GM12878 (cell line): ENCODE data around the gene PCED1B. TPM values are rescaled to one million over a fixed set of nuclear protein-coding genes. Genes with fewer than 3 reads are reported as not detected.

Experiments used
- ATAC-seq: fragments of 200-7000 bp; cut with Tn5 transposase; 3 replicates; pipeline ENCODE4 v1.9.1; 2020; ENCODE audit warnings: mild to moderate bottlenecking, moderate library complexity
- BruUV-seq: library from RNA; stranded (reverse); fragments of 400-500 nt; replicated peaks from 2 replicates; lab custom pipeline; 2021; lab: Mats Ljungman, UMichigan
- CTCF ChIA-PET: fragments of 300-600 bp; sonication (Branson Sonifier 250); formaldehyde crosslinking; extraction: SDS; loops from one replicate; lab custom pipeline; 2021; ENCODE audit warnings: inconsistent platforms; lab: Yijun Ruan, JAX
- POLR2A ChIA-PET: fragments of 350-600 bp; formaldehyde crosslinking; extraction: SDS; loops from one replicate; lab custom pipeline; 2021; ENCODE audit warnings: inconsistent platforms; lab: Charles Lee
- RAD21 ChIA-PET: fragments of 300-600 bp; sonication (Branson Sonifier 250); formaldehyde crosslinking; loops from one replicate; lab custom pipeline; 2023; ENCODE audit warnings: antibody characterized with exemption; ENCODE audit not compliant: unreplicated experiment; lab: Charles Lee
- SMC1A ChIA-PET: fragments of 300-600 bp; sonication (Branson Sonifier 250); formaldehyde crosslinking; loops from one replicate; lab custom pipeline; 2023; ENCODE audit not compliant: unreplicated experiment, uncharacterized antibody; lab: Charles Lee
- DNase-seq: peaks from one replicate; pipeline ENCODE4 v3.0.0-alpha.2; 2011; ENCODE audit warnings: low read depth, low spot score
- FAIRE-seq: peaks from 3 replicates; lab custom pipeline; 2011; peaks lifted over from hg19 to GRCh38; lab: Jason Lieb, UNC
- H2AFZ ChIP-seq: 2 replicates; pipeline ENCODE4 v1.6.0; 2011; ENCODE audit warnings: low read depth, low read length, control low read depth; ENCODE audit not compliant: control insufficient read depth
- H3K27ac ChIP-seq: 2 replicates; pipeline ENCODE4 v1.5.1; 2011; ENCODE audit warnings: control low read depth; ENCODE audit not compliant: control insufficient read depth, insufficient read depth
- H3K27me3 ChIP-seq, 2 experiments: replicated peaks in 1 of 2; 2 replicates each; pipeline versions ENCODE4 v1.6.0 to v1.6.1; 2011; ENCODE audit warnings: low read length in 1 of 2; ENCODE audit not compliant: control insufficient read depth in 2 of 2, insufficient read depth in 2 of 2
- H3K36me3 ChIP-seq, 2 experiments: 2 replicates each; pipeline ENCODE4 v1.5.1; 2011; ENCODE audit warnings: low read length in 1 of 2; ENCODE audit not compliant: control insufficient read depth in 2 of 2, insufficient read depth in 2 of 2
- H3K4me1 ChIP-seq: 2 replicates; pipeline ENCODE4 v1.6.1; 2011; ENCODE audit warnings: mild to moderate bottlenecking, low read length, moderate library complexity, mixed read lengths; ENCODE audit not compliant: control insufficient read depth, insufficient read depth
- H3K4me2 ChIP-seq: 2 replicates; pipeline ENCODE4 v1.6.0; 2011; ENCODE audit warnings: control low read depth; ENCODE audit not compliant: control insufficient read depth, insufficient read depth
- H3K4me3 ChIP-seq: fragments of 200-600 bp; sonication (generic); 2 replicates; pipeline ENCODE4 v1.5.1; 2016
- H3K79me2 ChIP-seq: 2 replicates; pipeline ENCODE4 v1.6.0; 2011; ENCODE audit warnings: low read length; ENCODE audit not compliant: control insufficient read depth, insufficient read depth
- H3K9ac ChIP-seq: 2 replicates; pipeline ENCODE4 v1.8.0; 2011; ENCODE audit warnings: low read length, control low read depth, mixed read lengths; ENCODE audit not compliant: control insufficient read depth, insufficient read depth
- H3K9me3 ChIP-seq: replicated peaks from 3 replicates; pipeline ENCODE4 v1.5.1; 2011; ENCODE audit warnings: mild to moderate bottlenecking, low read length; ENCODE audit not compliant: control insufficient read depth, insufficient read depth
- H4K20me1 ChIP-seq: 2 replicates; pipeline ENCODE4 v1.6.0; 2011; ENCODE audit not compliant: control insufficient read depth, insufficient read depth
- ATF2 ChIP-seq: IDR thresholded peaks from 2 replicates; pipeline ENCODE4 v1.6.1; 2012; ENCODE audit warnings: low read length, inconsistent platforms
- EGR1 ChIP-seq, 2 experiments: IDR thresholded peaks; 1 replicate in 1 of 2; 2 replicates in 1 of 2; pipeline ENCODE4 v1.6.1; 2011 to 2012; ENCODE audit warnings: low read depth in 2 of 2, low read length in 2 of 2, borderline replicate concordance in 1 of 2, mild to moderate bottlenecking in 1 of 2, moderate library complexity in 1 of 2
- FOS ChIP-seq: IDR thresholded peaks from 3 replicates; pipeline ENCODE4 v1.6.1; 2011; ENCODE audit warnings: borderline replicate concordance; ENCODE audit not compliant: insufficient read length; ENCODE audit errors: extremely low read depth
- IRF3 ChIP-seq: fragments of 450-650 bp; IDR thresholded peaks from 2 replicates; pipeline ENCODE4 v1.6.1; 2014; ENCODE audit warnings: mild to moderate bottlenecking
- IRF5 ChIP-seq: fragments of 450-650 bp; IDR thresholded peaks from 2 replicates; pipeline ENCODE4 v1.6.1; 2017; ENCODE audit warnings: borderline replicate concordance
- RAD51 ChIP-seq: fragments of 450-650 bp; IDR thresholded peaks from 2 replicates; pipeline ENCODE4 v1.6.1; 2016; ENCODE audit warnings: moderate library complexity, mild to moderate bottlenecking, inconsistent platforms
- RELA ChIP-seq: fragments of 450-650 bp; IDR thresholded peaks from 2 replicates; pipeline ENCODE4 v1.8.0; 2014; ENCODE audit warnings: borderline replicate concordance; ENCODE audit not compliant: partially characterized antibody
- TAF1 ChIP-seq: IDR thresholded peaks from 2 replicates; pipeline ENCODE4 v1.6.1; 2011; ENCODE audit warnings: mild to moderate bottlenecking, low read depth, low read length, borderline replicate concordance
- YBX1 ChIP-seq: fragments of 450-650 bp; IDR thresholded peaks from 2 replicates; pipeline ENCODE4 v1.6.1; 2016; ENCODE audit warnings: antibody characterized with exemption
- ZBTB4 ChIP-seq: fragments of 450-650 bp; formaldehyde crosslinking; IDR thresholded peaks from 2 replicates; pipeline ENCODE4 v1.4.0; 2022; ENCODE audit warnings: mild to moderate bottlenecking, moderate library complexity
- ZNF592 ChIP-seq: fragments of 450-650 bp; IDR thresholded peaks from 2 replicates; pipeline ENCODE4 v1.6.1; 2017; ENCODE audit warnings: mild to moderate bottlenecking, moderate library complexity
- WGBS: methylation state at CpG from one replicate; pipeline ENCODE4 v1.1.6; 2016; ENCODE audit warnings: low lambda C conversion rate; ENCODE audit not compliant: insufficient replicate concordance, insufficient coverage; ENCODE audit errors: missing lambda C conversion rate; 5-methylcytosine and 5-hydroxymethylcytosine counted together
- in situ Hi-C: fragments of 300-500 bp; cut with MboI; formaldehyde crosslinking; loops from 9 replicates; pipeline ENCODE4 v1.14.3; 2018; ENCODE audit warnings: mixed read lengths
- intact Hi-C: fragments of 100-400 bp; cut with micrococcal nuclease; formaldehyde crosslinking; loops from one replicate; pipeline ENCODE4 v1.14.2; 2022; ENCODE audit not compliant: unreplicated experiment
- polyA plus RNA-seq, 11 experiments: library from polyadenylated mRNA; depleted of rRNA in 4 of 11; unstranded in 6 of 11; stranded (reverse) in 5 of 11; fragments of >200 nt; fragmentation: Nextera tagmentation in 4 of 11; fragmentation: Illumina TruSeq in 1 of 11; extraction: Ambion mirVana in 4 of 11; extraction: Trizol in 1 of 11; gene quantifications; 1 replicate in 1 of 11; 2 replicates in 10 of 11; pipeline versions ENCODE4 v1.2.1 to v1.2.3, GENCODE V29; 2011 to 2016; ENCODE audit warnings: inconsistent platforms in 2 of 11, missing spikeins in 2 of 11, low read depth in 1 of 11
- total RNA-seq, 4 experiments: library from RNA; depleted of rRNA in 3 of 4; stranded (reverse); fragments of >200 nt in 3 of 4; fragmentation: Illumina TruSeq in 1 of 4; extraction: Trizol in 1 of 4; gene quantifications; 2 replicates each; pipeline versions ENCODE4 v1.2.1 to v1.2.3, GENCODE V29; 2013 to 2021

PCED1B gene
- total and polyA plus RNA-seq, 10 of the 15 experiments (the other 5 are each of a cell fraction or from before 2014, with no cell fraction given), result 0.80 to 8.8 (median 3.0) TPM

GRCh38 chr12:47039756-47040155 is 39.7 kb upstream of the PCED1B start (continued):
- TF ChIP-seq IRF5 (no peak), EGR1 (IDR thresholded peaks at IDR 0.05; ENCODE audit: borderline replicate concordance in 1 of 2, low read depth in 2 of 2, low read length in 2 of 2) (no peak)

GRCh38 chr12:47041327-47041726 is 38.1 kb upstream of the PCED1B start:
- H3K27ac ChIP-seq, result no peak overlapping the region
- CTCF ChIA-PET, result interaction anchor here (1.4 to 2.8 kb wide), 3 partner anchors 9 to 356 kb away, joined by 3 to 11 read pairs (median 3); no protein-coding TSS in a partner anchor
- no peak overlapping the region for H2AFZ ChIP-seq
- no peaks in the 10 kb centered on the region for H4K20me1 ChIP-seq
- no peaks in the 10 kb centered on the region for H3K9me3 ChIP-seq
- SMC1A ChIA-PET, result no interaction called here
- ATAC-seq (no peak), FAIRE-seq (no peak), DNase-seq (no peak)
- no peak overlapping the region for H3K9ac ChIP-seq
- H3K4me1 ChIP-seq, result no peaks in the 10 kb centered on the region
- H3K79me2 ChIP-seq, result no peaks in the 10 kb centered on the region
- RAD21 ChIA-PET, result interaction anchor here (0.7 kb wide), 1 partner anchor 177 kb away, joined by 5 read pairs; no protein-coding TSS in a partner anchor
- no peaks in the 10 kb centered on the region for H3K36me3 ChIP-seq
- no peaks in the 10 kb centered on the region for H3K27me3 ChIP-seq
- BruUV-seq, result no TSS peak
- no peak overlapping the region for H3K4me2 ChIP-seq
- POLR2A ChIA-PET, result no interaction called here
- intact Hi-C loops (no loop called here), in situ Hi-C loops (no loop called here)
- 36% methylated on average over 4 of the region's 4 CpGs for WGBS
- no peak overlapping the region for H3K4me3 ChIP-seq
- TF ChIP-seq ZNF592 (no peak), TAF1 (no peak), FOS (no peak), ZBTB4 (CRISPR knock-in tag) (no peak), YBX1 (no peak), IRF3 (no peak), RAD51 (no peak), RELA (no peak), ATF2 (no peak)
